ENCODE data around the gene TRAPPC4. TPM values are rescaled to one million over a fixed set of nuclear protein-coding genes. Genes with fewer than 3 reads are reported as not detected.
A peak's percentile ranks its signal among the peaks of the same experiment; 100 is the strongest.

Gene TRAPPC4
- total and polyA plus RNA-seq, 2 of the 8 experiments (the other 6 are each of a cell fraction or from before 2014, with no cell fraction given): 94.3 to 223 TPM

- Histone ChIP-seq H3K23me2 (ENCODE audit: low read depth, low read length) (no peaks in the 10 kb centered on the region; the same call in 1 of the 2 replicates), H3K18ac (ENCODE audit: extremely low read depth, low read length) (peak overlapping the region; percentile 83; the same call in 1 of the 2 replicates), H3K36me3 (ENCODE audit: control insufficient read depth in 2 of 4, insufficient read depth in 4 of 4, low read length in 3 of 4) (no peaks in the 10 kb centered on the region), H4K91ac (replicated peaks; ENCODE audit: insufficient read length, low read length) (no peak overlapping the region), H3K4me2 (ENCODE audit: insufficient read depth in 1 of 2, low read depth in 2 of 2, low read length in 2 of 2) (peak overlapping the region in 1 of 2 experiments; percentile 24; a peak in 2 of 4 replicates), H2BK20ac (ENCODE audit: low read length) (no peak overlapping the region), H4K20me1 (replicated peaks in 1 of 2; ENCODE audit: control insufficient read depth in 1 of 2, insufficient read depth in 2 of 2, low read length in 2 of 2) (no peaks in the 10 kb centered on the region), H4K8ac (ENCODE audit: extremely low read depth, insufficient read depth, low read length) (peak overlapping the region; percentile 57; the same call in 1 of the 2 replicates), H2BK120ac (replicated peaks; ENCODE audit: low read depth, low read length) (no peak overlapping the region), H2BK5ac (ENCODE audit: low read depth, low read length) (no peak overlapping the region), H3K79me1 (ENCODE audit: low read depth, low read length) (no peaks in the 10 kb centered on the region), H2AK5ac (ENCODE audit: low read depth, low read length) (0 out of 2 replicates have a peak overlapping the region, but pooled peaks have one; percentile 39), H2BK12ac (ENCODE audit: low read depth, low read length) (0 out of 2 replicates have a peak overlapping the region, but pooled peaks have one; percentile 97), H2BK15ac (ENCODE audit: low read length) (no peak overlapping the region), H3K4me3 (ENCODE audit: extremely low read depth in 1 of 4, insufficient read depth in 2 of 4, low read depth in 3 of 4, low read length in 4 of 4) (no peak overlapping the region), H3K9ac (replicated peaks in 1 of 4; ENCODE audit: extremely low read depth in 1 of 4, low read depth in 3 of 4, low read length in 3 of 4) (no peak overlapping the region; a peak in 1 of 7 replicates), H3K4ac (replicated peaks; ENCODE audit: insufficient read length, low read depth, low read length) (no peak overlapping the region), H3K56ac (replicated peaks; ENCODE audit: insufficient read length, low read depth, low read length) (no peak overlapping the region), H3K27me3 (replicated peaks in 1 of 4; ENCODE audit: control insufficient read depth in 3 of 4, extremely low read depth in 1 of 4, insufficient read depth in 3 of 4, low read length in 3 of 4) (peaks cover 0 to 5% (median 0%) of the 10 kb centered on the region in 4 experiments; a peak in 1 of 7 replicates), H3K9me3 (ENCODE audit: insufficient read depth in 2 of 2, low read depth in 1 of 2, low read length in 1 of 2) (no peaks in the 10 kb centered on the region), H2AFZ (ENCODE audit: low read length) (no peak overlapping the region; the same call in 1 of the 2 replicates), H3K23ac (ENCODE audit: insufficient read length) (no peak overlapping the region), H4K5ac (ENCODE audit: insufficient read length, low read depth, low read length) (peak overlapping the region; percentile 9), H3K4me1 (replicated peaks in 1 of 4; ENCODE audit: control insufficient read depth in 3 of 4, insufficient read depth in 4 of 4, low read length in 3 of 4) (peaks cover 0 to 18% (median 10%) of the 10 kb centered on the region in 4 experiments; a peak in 5 of 7 replicates), H3K79me2 (ENCODE audit: control insufficient read depth in 1 of 2, insufficient read depth in 2 of 2, low read length in 2 of 2) (no peaks in the 10 kb centered on the region), H3K27ac (ENCODE audit: low read depth, low read length) (no peak overlapping the region), H3K14ac (ENCODE audit: insufficient read length) (no peak overlapping the region)
- DNase-seq (ENCODE audit: low read depth in 1 of 2, low spot score in 2 of 2) (no peak), FAIRE-seq (no peak)
- TF ChIP-seq CTCF (IDR thresholded peaks at IDR 0.05; ENCODE audit: control extremely low read depth in 1 of 3, insufficient read depth in 1 of 3, low read depth in 1 of 3, low read length in 3 of 3) (peak; percentile 9 to 25 (median 20); a peak in 3 of 4 replicates), TEAD4 (IDR thresholded peaks at IDR 0.05; ENCODE audit: low read depth, low read length) (no peak)
- ChIA-PET POLR2A (ENCODE audit: partially characterized antibody) (interaction anchor here (1.0 to 1.8 kb wide), 6 partner anchors 9 to 52 kb away, joined by 3 to 5 read pairs (median 3); partner anchors contain the start of genes RPS25 and SLC37A4), CTCF (ENCODE audit: partially characterized antibody) (interaction anchor here (0.6 to 1.2 kb wide), 4 partner anchors 10 to 383 kb away, joined by 3 to 5 read pairs (median 4); no protein-coding TSS in a partner anchor)
- WGBS, 2 experiments (ENCODE audit: extremely low coverage in 1 of 2, insufficient coverage in 1 of 2, insufficient read length in 1 of 2, insufficient replicate concordance in 2 of 2, low coverage in 1 of 2, low lambda C conversion rate in 2 of 2, missing lambda C conversion rate in 1 of 2): 72% methylated on average over 9 of the region's 9 CpGs; no CpG with 5 or more reads in 1 of the 2 experiments
Observed at GRCh38 chr11:118979434-118979833, 39.1 kb upstream of the TRAPPC4 start.
